HEK293T (cell line): ENCODE data around the gene TCF12.

Source experiments
- CTCF ChIA-PET: fragments of 350-600 bp; formaldehyde crosslinking; extraction: SDS; loops from one replicate; lab custom pipeline; 2021; ENCODE audit warnings: antibody characterized with exemption, inconsistent platforms; lab: Yijun Ruan, JAX
- POLR2A ChIA-PET: fragments of 350-600 bp; formaldehyde crosslinking; extraction: SDS; loops from one replicate; lab custom pipeline; 2020; ENCODE audit warnings: antibody characterized with exemption, inconsistent platforms; lab: Yijun Ruan, JAX
- DNase-seq: peaks from one replicate; pipeline ENCODE4 v3.0.0; 2012; ENCODE audit warnings: mixed read lengths; ENCODE audit errors: extremely low spot score
- ARNT ChIP-seq: fragments of 450-650 bp; IDR thresholded peaks from 2 replicates; pipeline ENCODE4 v1.6.1; 2017; ENCODE audit warnings: mild to moderate bottlenecking
- BHLHE40 ChIP-seq: fragments of 450-650 bp; IDR thresholded peaks from 2 replicates; pipeline ENCODE4 v1.6.1; 2016; ENCODE audit warnings: mild to moderate bottlenecking, moderate library complexity, borderline replicate concordance
- CTBP1 ChIP-seq: fragments of 450-650 bp; IDR thresholded peaks from 2 replicates; pipeline ENCODE4 v1.6.1; 2016; ENCODE audit warnings: borderline replicate concordance
- ELF4 ChIP-seq: fragments of 450-650 bp; IDR thresholded peaks from 2 replicates; pipeline ENCODE4 v1.6.1; 2017; ENCODE audit warnings: antibody characterized with exemption
- FOXA1 ChIP-seq: fragments of 450-650 bp; IDR thresholded peaks from 2 replicates; pipeline ENCODE4 v1.6.1; 2016; ENCODE audit warnings: mild to moderate bottlenecking
- FOXK2 ChIP-seq: fragments of 450-650 bp; IDR thresholded peaks from 2 replicates; pipeline ENCODE4 v1.6.1; 2016; ENCODE audit warnings: mild to moderate bottlenecking
- FOXM1 ChIP-seq: fragments of 450-650 bp; IDR thresholded peaks from 2 replicates; pipeline ENCODE4 v1.6.1; 2017; ENCODE audit warnings: mild to moderate bottlenecking, borderline replicate concordance
- HDGF ChIP-seq: fragments of 450-650 bp; IDR thresholded peaks from 2 replicates; pipeline ENCODE4 v1.6.1; 2017; ENCODE audit warnings: antibody characterized with exemption, borderline replicate concordance
- L3MBTL2 ChIP-seq: fragments of 450-650 bp; conservative IDR thresholded peaks from 2 replicates; pipeline ENCODE4 v1.6.1; 2016; ENCODE audit warnings: mild to moderate bottlenecking
- LEF1 ChIP-seq: fragments of 450-650 bp; IDR thresholded peaks from 2 replicates; pipeline ENCODE4 v1.6.1; 2017; ENCODE audit warnings: mild to moderate bottlenecking, borderline replicate concordance
- NFRKB ChIP-seq: fragments of 450-650 bp; IDR thresholded peaks from 2 replicates; pipeline ENCODE4 v1.6.1; 2016; ENCODE audit warnings: mild to moderate bottlenecking, moderate library complexity
- SP1 ChIP-seq: fragments of 450-650 bp; IDR thresholded peaks from 2 replicates; pipeline ENCODE4 v1.6.1; 2017
- SUZ12 ChIP-seq: fragments of 450-650 bp; IDR thresholded peaks from 2 replicates; pipeline ENCODE4 v1.6.1; 2016; ENCODE audit warnings: mild to moderate bottlenecking
- TARDBP ChIP-seq: fragments of 450-650 bp; IDR thresholded peaks from 2 replicates; pipeline ENCODE4 v1.6.1; 2016
- ZNF384 ChIP-seq: fragments of 450-650 bp; IDR thresholded peaks from 2 replicates; pipeline ENCODE4 v1.6.1; 2016
- TF ChIP-seq, protein P1 (sequence below): fragments of 450-650 bp; IDR thresholded peaks from 2 replicates; pipeline ENCODE4 v1.6.1; 2016

Gene TCF12

GRCh38 chr15:57272771-57273357 is 354.4 kb downstream of the TCF12 start:
- ChIA-PET POLR2A (no interaction called here), CTCF (interaction anchor here (0.7 kb wide), 1 partner anchor 355 kb away, joined by 4 read pairs; no protein-coding TSS in a partner anchor)
- TF ChIP-seq FOXA1 (no peak), BHLHE40 (no peak), ARNT (no peak), L3MBTL2 (no peak), ZNF384 (no peak), CTBP1 (no peak), ELF4 (no peak), SUZ12 (no peak), LEF1 (no peak), SP1 (no peak), HDGF (no peak), TARDBP (no peak), FOXK2 (no peak), FOXM1 (no peak), NFRKB (no peak)
- TF ChIP-seq, protein P1, sequence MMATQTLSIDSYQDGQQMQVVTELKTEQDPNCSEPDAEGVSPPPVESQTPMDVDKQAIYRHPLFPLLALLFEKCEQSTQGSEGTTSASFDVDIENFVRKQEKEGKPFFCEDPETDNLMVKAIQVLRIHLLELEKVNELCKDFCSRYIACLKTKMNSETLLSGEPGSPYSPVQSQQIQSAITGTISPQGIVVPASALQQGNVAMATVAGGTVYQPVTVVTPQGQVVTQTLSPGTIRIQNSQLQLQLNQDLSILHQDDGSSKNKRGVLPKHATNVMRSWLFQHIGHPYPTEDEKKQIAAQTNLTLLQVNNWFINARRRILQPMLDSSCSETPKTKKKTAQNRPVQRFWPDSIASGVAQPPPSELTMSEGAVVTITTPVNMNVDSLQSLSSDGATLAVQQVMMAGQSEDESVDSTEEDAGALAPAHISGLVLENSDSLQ = no peak
- DNase-seq = no peak

- ChIA-PET CTCF (no interaction called here), POLR2A (no interaction called here)
- TF ChIP-seq LEF1 = no peak
- no peak for TF ChIP-seq FOXM1
- no peak for TF ChIP-seq ZNF384
- TF ChIP-seq HDGF = no peak
- no peak for TF ChIP-seq FOXA1
- no peak for TF ChIP-seq FOXK2
- TF ChIP-seq, protein P1 = no peak
- TF ChIP-seq ARNT = no peak
- no peak for TF ChIP-seq SP1
- TF ChIP-seq NFRKB = no peak
- DNase-seq = no peak
These were observed 355.0 kb downstream of the TCF12 start for GRCh38 chr15:57273402-57273801.

- CTCF ChIA-PET = interaction anchor here (0.7 kb wide), 1 partner anchor 407 kb away, joined by 3 read pairs; no protein-coding TSS in a partner anchor
- no peak for DNase-seq
- POLR2A ChIA-PET = no interaction called here
- TF ChIP-seq ZNF384 = no peak
These were observed 360.0 kb downstream of the TCF12 start for GRCh38 chr15:57278439-57278838.

DNA sequence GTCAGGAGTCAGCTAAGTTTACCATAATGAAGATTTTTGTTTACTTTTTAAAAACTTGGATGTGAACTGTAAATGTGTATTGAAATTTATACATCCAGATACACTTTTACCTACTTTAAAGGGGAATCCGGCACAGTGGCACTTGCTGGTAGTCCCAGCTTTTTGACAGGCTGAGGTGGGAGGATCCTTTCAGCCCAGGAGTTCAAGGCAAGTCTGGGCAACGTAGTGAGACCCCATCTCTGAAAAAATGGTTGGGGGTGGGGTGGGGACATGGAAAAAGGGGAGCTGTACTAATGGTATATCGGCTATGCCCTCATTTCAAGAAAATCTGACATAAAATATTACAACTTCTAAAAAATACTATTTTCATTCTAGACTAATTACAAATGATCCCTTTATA is 362.0 kb downstream of the TCF12 start:
- ChIA-PET POLR2A (no interaction called here), CTCF (interaction anchor here (1.0 kb wide), 1 partner anchor 65 kb away, joined by 3 read pairs; no protein-coding TSS in a partner anchor)
- TF ChIP-seq ELF4 (no peak), TARDBP (no peak), FOXA1 (no peak), LEF1 (no peak), SP1 (no peak), L3MBTL2 (no peak), BHLHE40 (no peak), HDGF (no peak), CTBP1 (no peak), ZNF384 (no peak), ARNT (no peak), FOXK2 (no peak), NFRKB (no peak), SUZ12 (no peak), FOXM1 (no peak)
- TF ChIP-seq, protein P1 = no peak
- DNase-seq = no peak

GRCh38 chr15:57281321-57281720 is 362.9 kb downstream of the TCF12 start:
- TF ChIP-seq L3MBTL2 (no peak), NFRKB (no peak), CTBP1 (no peak), FOXM1 (no peak), TARDBP (no peak), BHLHE40 (no peak), ELF4 (no peak)
- TF ChIP-seq, protein P1 = no peak
- POLR2A ChIA-PET = no interaction called here
- DNase-seq = no peak
- CTCF ChIA-PET = interaction anchor here (1.0 kb wide), 1 partner anchor 64 kb away, joined by 3 read pairs; no protein-coding TSS in a partner anchor

- ChIA-PET CTCF (no interaction called here), POLR2A (no interaction called here)
- no peak for DNase-seq
- TF ChIP-seq ARNT (no peak), TARDBP (no peak), NFRKB (no peak)
These were observed 364.2 kb downstream of the TCF12 start for GRCh38 chr15:57282686-57283085.
